Measurements from ENCODE around the gene GALNT18.

Gene GALNT18

DNA sequence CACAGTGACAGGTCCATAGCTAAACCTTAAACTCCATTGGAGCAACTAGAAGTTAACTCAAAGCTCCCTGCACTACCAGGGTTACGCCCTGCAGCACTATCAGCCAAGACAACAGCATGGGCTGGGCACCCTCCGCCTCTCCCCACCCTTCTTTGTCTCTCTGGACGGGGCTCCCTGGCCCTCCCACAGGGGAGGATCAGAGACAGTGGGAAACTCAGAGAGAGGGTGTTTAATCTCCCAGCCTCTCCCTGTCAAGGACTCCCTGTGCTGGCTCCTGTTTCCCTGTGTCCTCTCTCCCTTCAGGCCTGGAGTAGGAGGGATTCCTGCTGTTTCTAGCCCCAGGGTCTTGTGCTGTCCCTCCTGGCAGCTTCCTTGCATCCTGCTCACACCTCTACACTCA lies 211.9 kb downstream of the GALNT18 start:
- peaks cover 0 to 5% of the 10 kb centered on the region in 2 donors for H3K27me3 ChIP-seq (ENCODE audit: control insufficient read depth in 2 of 2, insufficient read depth in 2 of 2, low read length in 2 of 2)
- no peaks in the 10 kb centered on the region for H3K36me3 ChIP-seq (ENCODE audit: control insufficient read depth in 2 of 2, insufficient read depth in 2 of 2, low read length in 2 of 2)
- H3K4me3 ChIP-seq (ENCODE audit: low read length in 2 of 2), result no peak overlapping the region
- H3K27ac ChIP-seq (ENCODE audit: low read depth in 2 of 2, low read length in 2 of 2), result peak overlapping the region in 1 of 2 donors; percentile 55
- no peak overlapping the region for H3K9ac ChIP-seq (ENCODE audit: low read depth in 1 of 2, low read length in 2 of 2)
- H3K9me3 ChIP-seq (ENCODE audit: control insufficient read depth in 2 of 2, low read length in 2 of 2), result no peaks in the 10 kb centered on the region
- H3K4me1 ChIP-seq (ENCODE audit: control insufficient read depth in 2 of 2, insufficient read depth in 2 of 2, low read length in 2 of 2), result peaks cover 3 to 32% of the 10 kb centered on the region in 2 donors

DNA sequence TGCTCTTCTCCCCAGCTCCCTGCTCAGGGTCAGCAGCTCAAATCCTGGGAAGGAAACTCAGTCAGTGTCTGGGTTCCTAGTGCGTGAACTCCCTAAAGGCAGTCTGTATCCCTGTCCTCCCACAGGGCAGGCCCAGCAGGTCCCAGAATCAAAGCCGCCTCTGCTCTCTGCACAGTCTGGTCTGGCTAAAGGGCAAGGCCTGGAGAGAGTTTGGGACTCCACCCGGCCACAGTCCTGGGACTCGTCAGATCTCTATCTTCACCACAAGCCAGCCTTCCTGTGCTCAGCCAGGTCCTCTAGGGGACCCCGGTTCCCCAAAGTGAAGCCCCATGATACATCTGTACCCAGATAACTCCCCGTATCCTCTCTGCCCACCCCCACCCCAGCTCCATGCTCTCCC lies 212.6 kb downstream of the GALNT18 start:
- Histone ChIP-seq H3K27ac (ENCODE audit: low read depth in 2 of 2, low read length in 2 of 2) (peak overlapping the region in 1 of 2 donors; percentile 55), H3K4me3 (ENCODE audit: low read length in 2 of 2) (no peak overlapping the region), H3K36me3 (ENCODE audit: control insufficient read depth in 2 of 2, insufficient read depth in 2 of 2, low read length in 2 of 2) (no peaks in the 10 kb centered on the region), H3K9ac (ENCODE audit: low read depth in 1 of 2, low read length in 2 of 2) (no peak overlapping the region), H3K4me1 (ENCODE audit: control insufficient read depth in 2 of 2, insufficient read depth in 2 of 2, low read length in 2 of 2) (peaks cover 3 to 32% of the 10 kb centered on the region in 2 donors), H3K9me3 (ENCODE audit: control insufficient read depth in 2 of 2, low read length in 2 of 2) (no peaks in the 10 kb centered on the region), H3K27me3 (ENCODE audit: control insufficient read depth in 2 of 2, insufficient read depth in 2 of 2, low read length in 2 of 2) (peaks cover 0 to 5% of the 10 kb centered on the region in 2 donors)

GRCh38 chr11:11408436-11409221 lies 213.2 kb downstream of the GALNT18 start:
- no peak overlapping the region for H3K4me3 ChIP-seq (ENCODE audit: low read length in 2 of 2)
- peak overlapping the region in 1 of 2 donors; percentile 22 for H3K27ac ChIP-seq (ENCODE audit: low read depth in 2 of 2, low read length in 2 of 2)
- H3K9ac ChIP-seq (ENCODE audit: low read depth in 1 of 2, low read length in 2 of 2), result no peak overlapping the region
- H3K4me1 ChIP-seq (ENCODE audit: control insufficient read depth in 2 of 2, insufficient read depth in 2 of 2, low read length in 2 of 2), result peaks cover 3 to 32% of the 10 kb centered on the region in 2 donors
- no peaks in the 10 kb centered on the region for H3K36me3 ChIP-seq (ENCODE audit: control insufficient read depth in 2 of 2, insufficient read depth in 2 of 2, low read length in 2 of 2)
- no peaks in the 10 kb centered on the region for H3K9me3 ChIP-seq (ENCODE audit: control insufficient read depth in 2 of 2, low read length in 2 of 2)
- peaks cover 0 to 5% of the 10 kb centered on the region in 2 donors for H3K27me3 ChIP-seq (ENCODE audit: control insufficient read depth in 2 of 2, insufficient read depth in 2 of 2, low read length in 2 of 2)

DNA sequence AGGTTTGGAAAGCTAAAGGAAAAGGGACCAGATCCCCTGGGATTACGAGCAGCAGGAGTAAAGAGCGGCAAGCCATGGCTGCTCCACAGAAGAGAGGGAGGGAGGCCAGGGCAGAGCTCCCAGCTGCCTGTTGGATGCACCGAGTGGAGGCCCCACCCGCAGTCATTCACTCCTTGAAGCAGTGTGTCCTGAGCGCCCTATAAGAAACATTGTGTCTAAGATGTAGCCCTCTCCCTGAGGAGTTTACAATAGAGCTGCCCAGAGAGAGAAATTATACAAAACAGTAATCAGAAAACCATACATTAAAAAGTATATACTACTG lies 214.1 kb downstream of the GALNT18 start:
- H3K27ac ChIP-seq (ENCODE audit: low read depth in 2 of 2, low read length in 2 of 2), result peak overlapping the region in 1 of 2 donors; percentile 64
- H3K4me3 ChIP-seq (ENCODE audit: low read length in 2 of 2), result no peak overlapping the region
- peaks cover 0 to 5% of the 10 kb centered on the region in 2 donors for H3K27me3 ChIP-seq (ENCODE audit: control insufficient read depth in 2 of 2, insufficient read depth in 2 of 2, low read length in 2 of 2)
- H3K36me3 ChIP-seq (ENCODE audit: control insufficient read depth in 2 of 2, insufficient read depth in 2 of 2, low read length in 2 of 2), result no peaks in the 10 kb centered on the region
- no peak overlapping the region for H3K9ac ChIP-seq (ENCODE audit: low read depth in 1 of 2, low read length in 2 of 2)
- H3K4me1 ChIP-seq (ENCODE audit: control insufficient read depth in 2 of 2, insufficient read depth in 2 of 2, low read length in 2 of 2), result peaks cover 3 to 32% of the 10 kb centered on the region in 2 donors
- no peaks in the 10 kb centered on the region for H3K9me3 ChIP-seq (ENCODE audit: control insufficient read depth in 2 of 2, low read length in 2 of 2)

- Histone ChIP-seq H3K36me3 (ENCODE audit: control insufficient read depth in 2 of 2, insufficient read depth in 2 of 2, low read length in 2 of 2) (no peaks in the 10 kb centered on the region), H3K9ac (ENCODE audit: low read depth in 1 of 2, low read length in 2 of 2) (peak overlapping the region in 1 of 2 donors; percentile 3), H3K9me3 (ENCODE audit: control insufficient read depth in 2 of 2, low read length in 2 of 2) (no peaks in the 10 kb centered on the region), H3K4me3 (ENCODE audit: low read length in 2 of 2) (no peak overlapping the region), H3K4me1 (ENCODE audit: control insufficient read depth in 2 of 2, insufficient read depth in 2 of 2, low read length in 2 of 2) (peaks cover 3 to 32% of the 10 kb centered on the region in 2 donors), H3K27ac (ENCODE audit: low read depth in 2 of 2, low read length in 2 of 2) (peak overlapping the region; percentile 17 to 64), H3K27me3 (ENCODE audit: control insufficient read depth in 2 of 2, insufficient read depth in 2 of 2, low read length in 2 of 2) (peaks cover 0 to 5% of the 10 kb centered on the region in 2 donors)
Observed at GRCh38 chr11:11407065-11407762, 214.6 kb downstream of the GALNT18 start.

GRCh38 chr11:11406652-11407051 lies 215.2 kb downstream of the GALNT18 start:
- Histone ChIP-seq H3K9ac (ENCODE audit: low read depth in 1 of 2, low read length in 2 of 2) (peak overlapping the region in 1 of 2 donors; percentile 3), H3K4me3 (ENCODE audit: low read length in 2 of 2) (no peak overlapping the region), H3K27ac (ENCODE audit: low read depth in 2 of 2, low read length in 2 of 2) (peak overlapping the region; percentile 17 to 64), H3K9me3 (ENCODE audit: control insufficient read depth in 2 of 2, low read length in 2 of 2) (no peaks in the 10 kb centered on the region), H3K4me1 (ENCODE audit: control insufficient read depth in 2 of 2, insufficient read depth in 2 of 2, low read length in 2 of 2) (peaks cover 3 to 32% of the 10 kb centered on the region in 2 donors), H3K27me3 (ENCODE audit: control insufficient read depth in 2 of 2, insufficient read depth in 2 of 2, low read length in 2 of 2) (peaks cover 0 to 5% of the 10 kb centered on the region in 2 donors), H3K36me3 (ENCODE audit: control insufficient read depth in 2 of 2, insufficient read depth in 2 of 2, low read length in 2 of 2) (no peaks in the 10 kb centered on the region)

GRCh38 chr11:11403763-11404725 lies 217.8 kb downstream of the GALNT18 start:
- H3K36me3 ChIP-seq (ENCODE audit: control insufficient read depth in 2 of 2, insufficient read depth in 2 of 2, low read length in 2 of 2), result no peaks in the 10 kb centered on the region
- H3K27me3 ChIP-seq (ENCODE audit: control insufficient read depth in 2 of 2, insufficient read depth in 2 of 2, low read length in 2 of 2), result peaks cover 0 to 4% of the 10 kb centered on the region in 2 donors
- no peaks in the 10 kb centered on the region for H3K9me3 ChIP-seq (ENCODE audit: control insufficient read depth in 2 of 2, low read length in 2 of 2)
- peaks cover 0 to 21% of the 10 kb centered on the region in 2 donors for H3K4me1 ChIP-seq (ENCODE audit: control insufficient read depth in 2 of 2, insufficient read depth in 2 of 2, low read length in 2 of 2)
- H3K27ac ChIP-seq (ENCODE audit: low read depth in 2 of 2, low read length in 2 of 2), result no peak overlapping the region
- H3K4me3 ChIP-seq (ENCODE audit: low read length in 2 of 2), result no peak overlapping the region
- no peak overlapping the region for H3K9ac ChIP-seq (ENCODE audit: low read depth in 1 of 2, low read length in 2 of 2)

DNA sequence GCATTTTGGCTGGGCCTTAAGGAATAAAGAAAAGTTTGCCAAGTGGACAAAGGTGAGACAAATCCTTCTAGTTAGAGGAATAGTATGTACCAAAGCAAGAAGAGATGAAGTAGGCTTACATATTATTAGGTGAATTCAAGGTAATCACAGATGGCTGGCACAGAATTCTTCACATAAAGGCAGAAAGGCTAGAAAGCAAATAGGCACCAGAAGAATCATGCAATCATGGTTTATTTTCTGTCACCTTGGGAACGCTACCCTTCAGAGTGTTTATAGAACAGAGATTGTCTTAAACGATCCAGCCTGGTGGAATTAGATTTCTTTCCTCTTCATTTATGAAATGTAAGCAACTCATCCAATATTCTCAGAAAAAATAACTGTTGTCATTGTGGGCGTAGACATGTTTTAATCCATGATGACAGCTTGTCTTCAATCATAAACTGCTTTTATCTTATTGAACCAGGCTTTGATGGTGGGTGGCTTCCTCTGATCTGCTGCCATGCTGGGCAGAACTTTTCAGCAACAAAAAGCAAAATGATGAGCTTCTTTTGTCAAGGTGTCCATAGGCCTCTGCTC lies 219.8 kb downstream of the GALNT18 start:
- no peaks in the 10 kb centered on the region for H3K36me3 ChIP-seq (ENCODE audit: control insufficient read depth in 2 of 2, insufficient read depth in 2 of 2, low read length in 2 of 2)
- no peak overlapping the region for H3K27ac ChIP-seq (ENCODE audit: low read depth in 2 of 2, low read length in 2 of 2)
- H3K9ac ChIP-seq (ENCODE audit: low read depth in 1 of 2, low read length in 2 of 2), result no peak overlapping the region
- no peaks in the 10 kb centered on the region for H3K27me3 ChIP-seq (ENCODE audit: control insufficient read depth in 2 of 2, insufficient read depth in 2 of 2, low read length in 2 of 2)
- no peaks in the 10 kb centered on the region for H3K9me3 ChIP-seq (ENCODE audit: control insufficient read depth in 2 of 2, low read length in 2 of 2)
- H3K4me1 ChIP-seq (ENCODE audit: control insufficient read depth in 2 of 2, insufficient read depth in 2 of 2, low read length in 2 of 2), result peaks cover 0 to 7% of the 10 kb centered on the region in 2 donors
- H3K4me3 ChIP-seq (ENCODE audit: low read length in 2 of 2), result no peak overlapping the region

- Histone ChIP-seq H3K4me3 (ENCODE audit: low read length in 2 of 2) (no peak overlapping the region), H3K27me3 (ENCODE audit: control insufficient read depth in 2 of 2, insufficient read depth in 2 of 2, low read length in 2 of 2) (no peaks in the 10 kb centered on the region), H3K27ac (ENCODE audit: low read depth in 2 of 2, low read length in 2 of 2) (no peak overlapping the region), H3K9me3 (ENCODE audit: control insufficient read depth in 2 of 2, low read length in 2 of 2) (no peaks in the 10 kb centered on the region), H3K9ac (ENCODE audit: low read depth in 1 of 2, low read length in 2 of 2) (no peak overlapping the region), H3K4me1 (ENCODE audit: control insufficient read depth in 2 of 2, insufficient read depth in 2 of 2, low read length in 2 of 2) (no peaks in the 10 kb centered on the region), H3K36me3 (ENCODE audit: control insufficient read depth in 2 of 2, insufficient read depth in 2 of 2, low read length in 2 of 2) (no peaks in the 10 kb centered on the region)
Observed at GRCh38 chr11:11400635-11401232, 221.1 kb downstream of the GALNT18 start.

Measured in mucosa of rectum (tissue), 2 donors.